K562 (cell line): ENCODE measurements around the gene MLC1. TPM values are rescaled to one million over a fixed set of nuclear protein-coding genes. Genes with fewer than 3 reads are reported as not detected.
A peak's percentile ranks its signal among the peaks of the same experiment; 100 is the strongest.

ENCODE experiments used
- CBX2 ChIP-seq: fragments of 200-600 bp; sonication (generic); IDR thresholded peaks from one replicate; pipeline ENCODE4 v1.6.1; 2012; ENCODE audit warnings: mild to moderate bottlenecking, low read length, inconsistent platforms; ENCODE audit not compliant: insufficient read depth, poor library complexity, severe bottlenecking
- DEAF1 ChIP-seq: fragments of 450-650 bp; formaldehyde crosslinking; IDR thresholded peaks from 2 replicates; pipeline ENCODE4 v1.4.0; 2020; ENCODE audit warnings: mild to moderate bottlenecking, moderate library complexity
- HBP1 ChIP-seq: fragments of 450-650 bp; formaldehyde crosslinking; IDR thresholded peaks from 2 replicates; pipeline ENCODE4 v1.4.0; 2022; ENCODE audit warnings: missing genetic modification characterization
- HOMEZ ChIP-seq: fragments of 250-450 bp; sonication (Bioruptor Pico); IDR thresholded peaks from 2 replicates; pipeline ENCODE4 v1.4.0; 2020; ENCODE audit warnings: mild to moderate bottlenecking, moderate library complexity
- KDM5B ChIP-seq: fragments of 200-600 bp; sonication (generic); IDR thresholded peaks from 2 replicates; pipeline ENCODE4 v1.6.1; 2012; ENCODE audit warnings: low read depth, mild to moderate bottlenecking, moderate library complexity, low read length, control low read depth, inconsistent platforms; ENCODE audit not compliant: insufficient replicate concordance
- KLF1 ChIP-seq: fragments of 450-650 bp; IDR thresholded peaks from 2 replicates; pipeline ENCODE4 v1.6.1; 2016; ENCODE audit warnings: missing genetic modification characterization, missing compliant biosample characterization
- L3MBTL2 ChIP-seq: fragments of 450-650 bp; IDR thresholded peaks from 2 replicates; pipeline ENCODE4 v1.6.1; 2016; ENCODE audit warnings: mild to moderate bottlenecking, moderate library complexity
- MLLT1 ChIP-seq, 2 experiments: fragments of 450-650 bp; IDR thresholded peaks; 2 replicates each; pipeline ENCODE4 v1.6.1; 2016
- PYGO2 ChIP-seq: fragments of 450-650 bp; IDR thresholded peaks from 2 replicates; pipeline ENCODE4 v1.6.1; 2016; ENCODE audit warnings: mild to moderate bottlenecking, missing genetic modification characterization, moderate library complexity, missing compliant biosample characterization
- RFX5 ChIP-seq: IDR thresholded peaks from 2 replicates; pipeline ENCODE4 v1.6.1; 2011; ENCODE audit warnings: low read depth, mild to moderate bottlenecking, improper control_type of control experiment, low read length
- SMAD2 ChIP-seq: fragments of 150-350 bp; IDR thresholded peaks from 2 replicates; pipeline ENCODE4 v1.6.1; 2014; ENCODE audit warnings: low read depth, mild to moderate bottlenecking, low read length
- SMAD3 ChIP-seq: fragments of 450-650 bp; formaldehyde crosslinking; conservative IDR thresholded peaks from 2 replicates; pipeline ENCODE4 v1.4.0; 2020; ENCODE audit warnings: mild to moderate bottlenecking
- TCF7L2 ChIP-seq: fragments of 150-350 bp; IDR thresholded peaks from 2 replicates; pipeline ENCODE4 v1.6.1; 2016; ENCODE audit warnings: low read depth, mild to moderate bottlenecking, low read length, moderate library complexity
- TFE3 ChIP-seq: fragments of 450-650 bp; formaldehyde crosslinking; IDR thresholded peaks from 2 replicates; pipeline ENCODE4 v1.4.0; 2020; ENCODE audit warnings: mild to moderate bottlenecking, mixed read lengths
- TRIM25 ChIP-seq: fragments of 450-650 bp; IDR thresholded peaks from 2 replicates; pipeline ENCODE4 v1.7.0; 2016; ENCODE audit warnings: borderline replicate concordance
- ZBTB2 ChIP-seq: fragments of 450-650 bp; IDR thresholded peaks from 2 replicates; pipeline ENCODE4 v1.6.1; 2016; ENCODE audit warnings: antibody characterized with exemption
- ZC3H4 ChIP-seq: sonication (generic); formaldehyde crosslinking; IDR thresholded peaks from 2 replicates; pipeline ENCODE4 v1.9.0; 2021; ENCODE audit warnings: missing genetic modification reagents, borderline replicate concordance
- polyA plus RNA-seq, 8 experiments: library from polyadenylated mRNA; depleted of rRNA in 4 of 8; stranded (reverse) in 5 of 8; unstranded in 3 of 8; fragments of >200 nt; fragmentation: Nextera tagmentation in 2 of 8; fragmentation: Illumina TruSeq in 1 of 8; extraction: Ambion mirVana in 2 of 8; extraction: Trizol in 1 of 8; gene quantifications; 2 replicates each; pipeline versions ENCODE4 v1.2.1 to v1.2.3, GENCODE V29; 2011 to 2014; ENCODE audit warnings: inconsistent platforms in 1 of 8, missing spikeins in 1 of 8
- total RNA-seq, 7 experiments: library from RNA; depleted of rRNA in 6 of 7; stranded (reverse); fragments of >200 nt in 6 of 7; fragmentation: Illumina TruSeq in 2 of 7; extraction: Trizol in 2 of 7; gene quantifications; 2 replicates each; pipeline versions ENCODE4 v1.2.1 to v1.2.3, GENCODE V29; 2011 to 2021; ENCODE audit warnings: low replicate concordance in 1 of 7

MLC1 gene
- total and polyA plus RNA-seq, 9 of the 15 experiments (the other 6 are each of a cell fraction or from before 2014, with no cell fraction given) = 0.06 to 0.98 (median 0.39) TPM

GRCh38 chr22:50102946-50103345 lies 17.7 kb upstream of the MLC1 start (continued):
- TF ChIP-seq TCF7L2 = no peak
- no peak for TF ChIP-seq RFX5
- no peak for TF ChIP-seq TRIM25
- TF ChIP-seq ZBTB2 = no peak
- peak; percentile 69 for TF ChIP-seq TFE3 (CRISPR knock-in tag)
- no peak for TF ChIP-seq SMAD2
- TF ChIP-seq CBX2 = no peak
- no peak for TF ChIP-seq PYGO2 (tag)
- no peak for TF ChIP-seq DEAF1 (CRISPR knock-in tag)
- TF ChIP-seq KLF1 (tag) = no peak
- no peak for TF ChIP-seq HOMEZ (CRISPR knock-in tag)
- no peak for TF ChIP-seq ZC3H4
- TF ChIP-seq L3MBTL2 = peak; percentile 97
- no peak for TF ChIP-seq HBP1 (CRISPR knock-in tag)
- TF ChIP-seq SMAD3 (CRISPR knock-in tag) = no peak
- TF ChIP-seq KDM5B = no peak
- no peak for TF ChIP-seq MLLT1 (IDR thresholded peaks at IDR 0.05)
